SU-DHL-6 (cell line): ENCODE measurements around the gene GTF2H1.

ENCODE experiments used
- H2AFZ ChIP-seq: fragments of 200-600 bp; sonication (generic); 2 replicates; pipeline ENCODE4 v1.6.1; 2014; ENCODE audit warnings: low read depth, mild to moderate bottlenecking, moderate library complexity, mixed read lengths, antibody characterized with exemption, low read length; ENCODE audit not compliant: severe bottlenecking
- H3F3A ChIP-seq: fragments of 200-600 bp; shearing (Covaris generic); 2 replicates; pipeline ENCODE4 v1.6.0; 2016; ENCODE audit warnings: antibody characterized with exemption, mild to moderate bottlenecking; ENCODE audit not compliant: insufficient read depth
- H3K27ac ChIP-seq: fragments of 200-600 bp; sonication (generic); 2 replicates; pipeline ENCODE4 v1.5.1; 2016; ENCODE audit warnings: low read depth, mild to moderate bottlenecking, low read length, moderate library complexity, mixed read lengths
- H3K27me3 ChIP-seq: fragments of 200-600 bp; sonication (generic), shearing (Covaris generic); 2 replicates; pipeline ENCODE4 v1.6.0; 2014; ENCODE audit warnings: mild to moderate bottlenecking, low read length
- H3K36me3 ChIP-seq: fragments of 200-600 bp; sonication (generic); 2 replicates; pipeline ENCODE4 v1.6.1; 2014; ENCODE audit warnings: mild to moderate bottlenecking, low read length, mixed read lengths
- H3K4me2 ChIP-seq: fragments of 300-600, 200-600 bp; shearing (Covaris generic), sonication (generic); 2 replicates; pipeline ENCODE4 v1.6.0; 2014; ENCODE audit warnings: low read length, low read depth, mild to moderate bottlenecking; ENCODE audit not compliant: poor library complexity, severe bottlenecking
- H3K4me3 ChIP-seq: fragments of 200-600 bp; sonication (generic); 2 replicates; pipeline ENCODE4 v1.5.1; 2014; ENCODE audit warnings: antibody characterized with exemption, low read length, mild to moderate bottlenecking, mixed read lengths; ENCODE audit not compliant: insufficient read depth, poor library complexity, severe bottlenecking
- H3K79me2 ChIP-seq: fragments of 200-600 bp; sonication (generic); 2 replicates; pipeline ENCODE4 v1.6.1; 2014; ENCODE audit warnings: mild to moderate bottlenecking, low read length, moderate library complexity; ENCODE audit not compliant: insufficient read depth
- H3K9ac ChIP-seq: fragments of 200-600 bp; sonication (generic); 2 replicates; pipeline ENCODE4 v1.7.0; 2014; ENCODE audit warnings: mild to moderate bottlenecking, low read length
- H3K9me2 ChIP-seq: fragments of 200-600 bp; sonication (generic); replicated peaks from 2 replicates; pipeline ENCODE4 v1.6.1; 2014; ENCODE audit warnings: low read length; ENCODE audit not compliant: insufficient read depth
- H3K9me3 ChIP-seq: fragments of 200-600 bp; sonication (generic); 2 replicates; pipeline ENCODE4 v1.6.1; 2014; ENCODE audit warnings: low read length, mixed read lengths; ENCODE audit not compliant: insufficient read depth
- H4K20me1 ChIP-seq: fragments of 200-600 bp; sonication (generic); 2 replicates; pipeline ENCODE4 v1.6.1; 2014; ENCODE audit warnings: low read depth, mild to moderate bottlenecking, antibody characterized with exemption, low read length, moderate library complexity, mixed read lengths
- EZH2phosphoT487 ChIP-seq: fragments of 200-600 bp; sonication (generic), shearing (Covaris generic); conservative IDR thresholded peaks from 2 replicates; pipeline ENCODE4 v1.6.1; 2018; ENCODE audit warnings: mild to moderate bottlenecking, antibody characterized with exemption, low read length, moderate library complexity, mixed read lengths
- TF ChIP-seq, protein P1 (sequence below): fragments of 200-600 bp; sonication (generic); IDR thresholded peaks from one replicate; pipeline ENCODE4 v1.5.1; 2017; ENCODE audit warnings: antibody characterized with exemption, mild to moderate bottlenecking, low read length, moderate library complexity; ENCODE audit not compliant: insufficient read depth, poor library complexity, severe bottlenecking

GTF2H1 gene

DNA sequence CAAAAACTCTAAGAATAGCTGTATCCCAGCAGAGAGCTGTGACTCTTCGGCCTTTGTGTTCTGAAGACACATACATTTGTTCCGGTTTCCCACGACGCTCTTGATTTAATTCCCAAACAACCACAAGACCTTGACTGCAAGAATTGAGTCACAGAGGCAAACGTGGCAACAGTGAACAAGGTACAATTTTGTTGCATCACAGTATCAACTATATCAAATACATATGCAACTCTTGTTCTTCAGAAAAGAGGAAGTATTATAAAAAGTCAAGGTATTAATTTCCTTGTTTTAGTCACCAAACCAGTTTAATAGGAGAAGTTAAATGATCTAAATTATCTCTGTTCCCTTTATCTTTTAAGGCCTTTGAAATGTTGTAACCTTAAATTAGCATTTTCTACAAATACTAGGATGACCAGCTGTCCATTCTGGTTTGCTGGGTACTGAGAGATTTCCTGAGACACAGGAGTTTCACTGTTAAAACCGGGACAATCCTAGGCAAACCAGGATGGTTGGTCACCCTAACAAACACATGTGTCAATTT, 11.5 kb upstream of the GTF2H1 start:
- Histone ChIP-seq H3K27me3 (no peaks in the 10 kb centered on the region), H3K9me3 (no peaks in the 10 kb centered on the region), H3K9me2 (no peaks in the 10 kb centered on the region), H3K36me3 (peaks cover 50% of the 10 kb centered on the region), H3K9ac (no peak overlapping the region), H2AFZ (no peak overlapping the region), H3F3A (peaks cover 4% of the 10 kb centered on the region; the same call in 1 of the 2 replicates), H3K79me2 (peaks cover 36% of the 10 kb centered on the region), H3K27ac (peak overlapping the region; percentile 32; the same call in 1 of the 2 replicates), H3K4me2 (no peak overlapping the region), H3K4me3 (no peak overlapping the region), H4K20me1 (no peaks in the 10 kb centered on the region)
- TF ChIP-seq, protein P1, sequence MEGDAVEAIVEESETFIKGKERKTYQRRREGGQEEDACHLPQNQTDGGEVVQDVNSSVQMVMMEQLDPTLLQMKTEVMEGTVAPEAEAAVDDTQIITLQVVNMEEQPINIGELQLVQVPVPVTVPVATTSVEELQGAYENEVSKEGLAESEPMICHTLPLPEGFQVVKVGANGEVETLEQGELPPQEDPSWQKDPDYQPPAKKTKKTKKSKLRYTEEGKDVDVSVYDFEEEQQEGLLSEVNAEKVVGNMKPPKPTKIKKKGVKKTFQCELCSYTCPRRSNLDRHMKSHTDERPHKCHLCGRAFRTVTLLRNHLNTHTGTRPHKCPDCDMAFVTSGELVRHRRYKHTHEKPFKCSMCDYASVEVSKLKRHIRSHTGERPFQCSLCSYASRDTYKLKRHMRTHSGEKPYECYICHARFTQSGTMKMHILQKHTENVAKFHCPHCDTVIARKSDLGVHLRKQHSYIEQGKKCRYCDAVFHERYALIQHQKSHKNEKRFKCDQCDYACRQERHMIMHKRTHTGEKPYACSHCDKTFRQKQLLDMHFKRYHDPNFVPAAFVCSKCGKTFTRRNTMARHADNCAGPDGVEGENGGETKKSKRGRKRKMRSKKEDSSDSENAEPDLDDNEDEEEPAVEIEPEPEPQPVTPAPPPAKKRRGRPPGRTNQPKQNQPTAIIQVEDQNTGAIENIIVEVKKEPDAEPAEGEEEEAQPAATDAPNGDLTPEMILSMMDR = no peak
- TF ChIP-seq EZH2phosphoT487 = no peak

DNA sequence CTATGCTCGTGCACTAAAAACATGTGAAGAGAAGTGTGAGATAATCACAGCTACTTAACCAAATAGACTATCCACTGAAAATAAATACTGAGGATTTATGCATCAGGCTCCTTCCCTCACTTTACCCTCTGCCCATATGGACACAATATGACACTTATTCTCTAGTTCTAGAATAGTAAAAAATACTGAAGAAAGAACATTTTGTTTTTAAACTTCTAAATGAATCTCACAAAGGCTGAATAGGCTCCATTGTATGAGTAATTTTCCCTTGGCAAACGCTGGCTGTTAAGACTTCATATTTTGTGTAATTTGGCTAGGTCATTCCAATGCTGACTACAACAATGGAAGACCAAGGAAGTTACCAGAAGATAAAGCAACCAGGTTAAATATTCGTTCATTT, 10.4 kb upstream of the GTF2H1 start:
- Histone ChIP-seq H3K27me3 (no peaks in the 10 kb centered on the region), H3F3A (peaks cover 4% of the 10 kb centered on the region; the same call in 1 of the 2 replicates), H3K9me3 (no peaks in the 10 kb centered on the region), H3K9me2 (no peaks in the 10 kb centered on the region), H4K20me1 (no peaks in the 10 kb centered on the region), H2AFZ (no peak overlapping the region), H3K27ac (no peak overlapping the region), H3K4me2 (no peak overlapping the region), H3K4me3 (no peak overlapping the region), H3K36me3 (peaks cover 48% of the 10 kb centered on the region), H3K9ac (no peak overlapping the region), H3K79me2 (peaks cover 46% of the 10 kb centered on the region)
- TF ChIP-seq EZH2phosphoT487 = no peak
- TF ChIP-seq, protein P1 = no peak

DNA sequence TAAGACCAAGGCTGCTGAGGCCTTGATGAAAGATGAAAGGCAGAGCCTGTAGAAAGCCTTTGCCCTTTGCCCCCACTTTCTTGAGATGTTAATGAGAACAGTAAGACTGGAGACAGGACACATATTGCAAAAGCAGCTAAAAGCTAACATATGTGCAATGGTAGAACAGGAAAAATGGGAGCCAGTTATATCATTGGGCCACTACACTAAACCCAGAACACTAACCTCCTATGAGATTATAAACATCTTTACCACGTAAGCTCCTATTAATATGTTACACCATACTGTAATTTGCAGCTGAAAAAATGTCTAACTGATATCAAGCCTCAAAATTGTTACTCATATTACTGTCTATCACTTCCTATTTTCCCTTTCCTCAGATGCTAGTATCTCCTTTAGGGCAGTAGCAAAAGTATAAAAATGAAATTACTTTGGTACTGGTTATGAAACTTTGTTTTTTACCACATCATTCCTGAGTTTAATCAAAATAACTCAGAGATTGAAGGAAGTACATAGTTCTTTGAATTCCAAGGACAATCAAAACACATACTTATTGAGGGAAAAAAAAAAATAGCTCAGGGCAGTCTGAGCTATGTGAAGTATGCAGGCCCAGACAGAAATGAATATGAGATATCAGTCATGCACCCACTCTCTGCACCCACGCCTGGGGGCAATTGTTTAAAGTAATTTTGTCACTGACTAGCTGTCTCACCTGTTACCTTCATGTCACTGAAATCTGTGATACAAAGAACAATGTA, 9.5 kb upstream of the GTF2H1 start:
- Histone ChIP-seq H3K27me3 (no peaks in the 10 kb centered on the region), H3F3A (peaks cover 4% of the 10 kb centered on the region; the same call in 1 of the 2 replicates), H3K9me2 (no peaks in the 10 kb centered on the region), H3K79me2 (peaks cover 52% of the 10 kb centered on the region), H4K20me1 (no peaks in the 10 kb centered on the region), H3K4me3 (no peak overlapping the region), H2AFZ (no peak overlapping the region), H3K27ac (no peak overlapping the region), H3K9ac (no peak overlapping the region), H3K4me2 (no peak overlapping the region), H3K9me3 (no peaks in the 10 kb centered on the region), H3K36me3 (peaks cover 40% of the 10 kb centered on the region)
- TF ChIP-seq, protein P1 = no peak
- TF ChIP-seq EZH2phosphoT487 = no peak
